NCI-H1092 (cell line): ENCODE data around the gene STAM2.

Source experiments
- DNase-seq: peaks from one replicate; lab custom pipeline; 2025; lab: John Stamatoyannopoulos, UW

The STAM2 gene

GRCh38 chr2:152071092-152071491 lies 104.5 kb downstream of the STAM2 start:
- no peak for DNase-seq

GRCh38 chr2:152068226-152068625 lies 107.3 kb downstream of the STAM2 start:
- DNase-seq = no peak

GRCh38 chr2:152067823-152068222 lies 107.7 kb downstream of the STAM2 start:
- DNase-seq = no peak
